Brain microvascular endothelial cell (primary cell): ENCODE results near the gene HECTD4.
A peak's percentile ranks its signal among the peaks of the same experiment; 100 is the strongest.

Source experiments
- DNase-seq: peaks from one replicate; pipeline ENCODE4 v3.0.0-alpha.2; 2020
- H3K27ac ChIP-seq: fragments of 250-450 bp; sonication (Bioruptor Pico); 2 replicates; pipeline ENCODE4 v1.5.1; 2020; ENCODE audit warnings: mild to moderate bottlenecking, moderate library complexity
- H3K27me3 ChIP-seq: fragments of 250-450 bp; sonication (Bioruptor Pico); replicated peaks from 2 replicates; pipeline ENCODE4 v1.5.1; 2020; ENCODE audit warnings: mild to moderate bottlenecking
- H3K36me3 ChIP-seq: fragments of 250-450 bp; sonication (Bioruptor Pico); replicated peaks from 2 replicates; pipeline ENCODE4 v1.5.1; 2020; ENCODE audit warnings: mild to moderate bottlenecking
- H3K4me3 ChIP-seq: 2 replicates; pipeline ENCODE4 v1.5.1; 2011; ENCODE audit warnings: low read depth, mild to moderate bottlenecking, control low read depth, low read length, moderate library complexity
- CTCF ChIP-seq: IDR thresholded peaks from 2 replicates; pipeline ENCODE4 v1.5.1; 2011; ENCODE audit warnings: low read depth, mild to moderate bottlenecking, moderate library complexity, low read length, control low read depth, inconsistent platforms; ENCODE audit errors: missing control alignments
- in situ Hi-C: cut with HindIII; loops from 2 replicates; pipeline ENCODE4 v1.10.0; 2017; ENCODE audit warnings: low sequenced_read_pairs, low pct_ligation_motif_present

Gene HECTD4

DNA sequence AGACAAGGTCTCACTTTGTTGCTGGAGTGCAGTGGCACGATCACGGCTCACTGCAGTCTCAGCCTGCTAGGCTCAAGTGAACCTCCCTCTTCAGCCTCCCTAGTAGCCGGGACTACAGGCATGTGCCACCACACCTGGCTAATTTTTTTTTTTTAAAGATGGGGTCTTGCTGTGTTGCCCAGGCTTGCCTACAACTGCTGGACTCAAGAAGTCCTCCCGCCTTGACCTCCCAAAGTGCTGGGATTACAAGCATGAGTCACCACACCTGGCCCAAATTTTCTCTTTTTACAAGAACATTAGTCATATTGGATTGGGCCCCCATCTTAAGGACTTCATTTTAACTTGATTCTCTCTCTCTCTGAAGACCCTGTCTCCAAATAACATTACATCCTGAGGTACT, 7.0 kb upstream of the HECTD4 start:
- Histone ChIP-seq H3K4me3 (no peak overlapping the region), H3K27me3 (no peaks in the 10 kb centered on the region), H3K36me3 (no peaks in the 10 kb centered on the region), H3K27ac (no peak overlapping the region)
- in situ Hi-C loops, result no loop called here
- TF ChIP-seq CTCF, result no peak
- no peak for DNase-seq

GRCh38 chr12:112386726-112387125, 4.5 kb upstream of the HECTD4 start:
- Histone ChIP-seq H3K27ac (no peak overlapping the region), H3K27me3 (no peaks in the 10 kb centered on the region), H3K36me3 (no peaks in the 10 kb centered on the region), H3K4me3 (no peak overlapping the region)
- TF ChIP-seq CTCF, result no peak
- in situ Hi-C loops, result no loop called here
- DNase-seq, result no peak

GRCh38 chr12:112382866-112383265, 635 bp upstream of the HECTD4 start:
- H3K27me3 ChIP-seq, result no peaks in the 10 kb centered on the region
- DNase-seq, result no peak
- in situ Hi-C loops, result no loop called here
- no peak for TF ChIP-seq CTCF
- no peaks in the 10 kb centered on the region for H3K36me3 ChIP-seq
- H3K4me3 ChIP-seq, result peak overlapping the region; percentile 74
- H3K27ac ChIP-seq, result no peak overlapping the region

DNA sequence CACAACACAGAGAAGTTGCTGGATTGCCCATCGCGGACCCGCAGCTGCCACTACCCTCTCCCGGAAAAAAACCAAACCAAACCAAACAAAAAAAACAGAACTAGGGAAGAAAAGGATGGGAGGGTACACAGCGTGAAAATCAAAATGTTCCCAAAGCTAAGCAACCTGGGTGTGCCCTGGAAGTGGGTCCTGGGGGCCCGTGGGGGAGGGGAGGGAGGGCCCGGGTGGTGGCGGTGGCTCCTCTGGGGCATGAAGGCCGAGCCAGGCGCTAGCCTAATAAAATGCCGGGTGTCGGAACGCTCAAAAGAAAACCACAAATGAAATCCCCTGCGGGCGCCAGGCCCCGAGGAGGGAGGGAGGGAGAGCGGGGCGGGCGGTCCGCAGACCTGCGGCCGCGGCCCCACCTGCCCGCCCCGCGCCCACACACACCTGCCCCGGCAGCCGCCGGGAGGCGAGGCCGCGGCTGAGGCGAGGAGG, 787 bp downstream of the HECTD4 start:
- no peaks in the 10 kb centered on the region for H3K36me3 ChIP-seq
- in situ Hi-C loops, result no loop called here
- no peaks in the 10 kb centered on the region for H3K27me3 ChIP-seq
- H3K4me3 ChIP-seq, result peak overlapping the region; percentile 74
- peak overlapping the region; percentile 36 for H3K27ac ChIP-seq
- no peak for TF ChIP-seq CTCF
- no peak for DNase-seq

GRCh38 chr12:112380663-112381405, 1.4 kb downstream of the HECTD4 start:
- DNase-seq, result no peak
- Histone ChIP-seq H3K4me3 (peak overlapping the region; percentile 74), H3K27ac (no peak overlapping the region), H3K36me3 (no peaks in the 10 kb centered on the region), H3K27me3 (no peaks in the 10 kb centered on the region)
- TF ChIP-seq CTCF, result no peak
- in situ Hi-C loops, result no loop called here

DNA sequence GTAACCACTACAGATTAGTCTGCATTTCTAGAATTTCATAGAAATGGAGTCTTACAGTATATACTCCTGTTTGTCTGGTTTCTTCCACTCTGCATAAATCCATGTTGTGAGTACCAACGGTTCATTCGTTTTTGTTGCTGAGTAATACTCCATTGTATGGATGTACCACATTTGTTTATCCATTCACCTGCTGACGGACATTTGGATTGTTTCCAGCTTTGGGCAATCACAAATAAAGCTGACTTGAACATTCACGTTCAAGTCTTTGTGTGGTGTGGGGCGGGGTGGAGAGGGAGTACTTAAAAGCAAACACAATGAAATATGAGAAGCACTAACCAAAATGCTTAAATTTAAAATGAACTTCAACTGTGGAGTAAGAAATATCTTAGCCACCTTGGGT, 7.1 kb downstream of the HECTD4 start:
- no peak overlapping the region for H3K4me3 ChIP-seq
- TF ChIP-seq CTCF, result no peak
- no peaks in the 10 kb centered on the region for H3K36me3 ChIP-seq
- in situ Hi-C loops, result no loop called here
- H3K27me3 ChIP-seq, result no peaks in the 10 kb centered on the region
- no peak for DNase-seq
- no peak overlapping the region for H3K27ac ChIP-seq
